Esophagus mucosa (tissue), 1 donor: ENCODE measurements around the gene OCLN. TPM values are rescaled to one million over a fixed set of nuclear protein-coding genes. Genes with fewer than 3 reads are reported as not detected.
"Not testable (repeated sequence)": the region's sequence is repeated elsewhere in the genome, so short reads cannot be mapped to it uniquely, and the experiment has no call there.

Experiments
- ATAC-seq: fragments of 200-7000 bp; cut with Tn5 transposase; one replicate; pipeline ENCODE4 v1.9.1; 2020
- total RNA-seq: library from RNA; stranded (reverse); gene quantifications from one replicate; pipeline ENCODE4 v1.2.4, GENCODE V29; 2023
- donor health status: DM: yes; HTN: yes; CAD: no.

OCLN gene, protein sequence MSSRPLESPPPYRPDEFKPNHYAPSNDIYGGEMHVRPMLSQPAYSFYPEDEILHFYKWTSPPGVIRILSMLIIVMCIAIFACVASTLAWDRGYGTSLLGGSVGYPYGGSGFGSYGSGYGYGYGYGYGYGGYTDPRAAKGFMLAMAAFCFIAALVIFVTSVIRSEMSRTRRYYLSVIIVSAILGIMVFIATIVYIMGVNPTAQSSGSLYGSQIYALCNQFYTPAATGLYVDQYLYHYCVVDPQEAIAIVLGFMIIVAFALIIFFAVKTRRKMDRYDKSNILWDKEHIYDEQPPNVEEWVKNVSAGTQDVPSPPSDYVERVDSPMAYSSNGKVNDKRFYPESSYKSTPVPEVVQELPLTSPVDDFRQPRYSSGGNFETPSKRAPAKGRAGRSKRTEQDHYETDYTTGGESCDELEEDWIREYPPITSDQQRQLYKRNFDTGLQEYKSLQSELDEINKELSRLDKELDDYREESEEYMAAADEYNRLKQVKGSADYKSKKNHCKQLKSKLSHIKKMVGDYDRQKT
- total RNA-seq: 58.1 TPM

DNA sequence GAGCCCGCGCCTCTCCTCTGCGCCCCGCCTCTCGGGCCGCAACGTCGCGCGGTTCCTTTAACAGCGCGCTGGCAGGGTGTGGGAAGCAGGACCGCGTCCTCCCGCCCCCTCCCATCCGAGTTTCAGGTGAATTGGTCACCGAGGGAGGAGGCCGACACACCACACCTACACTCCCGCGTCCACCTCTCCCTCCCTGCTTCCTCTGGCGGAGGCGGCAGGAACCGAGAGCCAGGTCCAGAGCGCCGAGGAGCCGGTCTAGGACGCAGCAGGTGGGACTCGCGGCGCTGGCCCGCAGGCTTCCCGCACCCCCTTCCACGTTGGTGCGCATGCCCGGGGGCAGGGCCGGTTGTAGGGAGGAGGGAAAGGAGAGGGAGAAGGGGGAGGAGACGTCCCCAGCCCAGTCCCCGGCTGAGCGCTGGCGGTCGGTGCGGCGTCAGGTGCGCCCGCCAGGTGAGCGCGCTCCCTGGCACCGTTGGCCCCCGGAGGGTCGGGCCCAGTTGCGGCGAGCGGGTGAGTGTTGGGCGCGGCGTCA lies at the start of gene OCLN:
Gene OCLN, plus strand, starts transcription at position 400 of the 532 bp plus-strand sequence. CDS start 11,455 bp downstream, outside the sequence.
- peak; percentile 88 for ATAC-seq

DNA sequence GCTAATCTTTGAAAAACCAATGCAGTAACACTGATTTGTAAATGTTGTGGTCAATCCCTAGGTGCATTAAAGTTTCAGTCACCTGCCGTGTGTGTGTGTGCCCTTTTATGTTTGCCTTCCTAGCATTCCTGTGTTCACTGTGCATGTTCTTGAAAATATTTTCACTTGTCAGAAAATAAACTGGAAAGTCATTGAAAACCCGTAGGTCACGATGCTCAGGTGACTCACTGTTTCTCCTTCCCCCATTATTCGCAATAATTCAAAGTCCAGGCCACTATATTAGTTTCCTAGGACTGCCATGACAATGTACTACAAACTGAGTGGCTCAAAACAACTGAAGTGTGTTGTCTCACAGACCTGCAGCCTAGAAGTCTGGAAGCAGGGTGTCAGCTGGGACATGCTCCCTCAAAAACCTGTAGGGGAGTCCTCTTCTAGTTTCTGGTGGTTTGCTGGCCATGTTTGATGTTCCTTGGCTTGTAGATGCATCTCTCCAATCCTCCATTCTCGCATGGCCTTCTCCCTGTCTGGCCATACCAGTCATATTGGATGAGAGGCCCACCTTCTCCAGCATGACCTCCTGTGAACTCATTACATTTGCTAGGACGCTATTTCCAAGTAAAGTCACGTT lies 48.3 kb upstream of the OCLN start:
- ATAC-seq: no peak

DNA sequence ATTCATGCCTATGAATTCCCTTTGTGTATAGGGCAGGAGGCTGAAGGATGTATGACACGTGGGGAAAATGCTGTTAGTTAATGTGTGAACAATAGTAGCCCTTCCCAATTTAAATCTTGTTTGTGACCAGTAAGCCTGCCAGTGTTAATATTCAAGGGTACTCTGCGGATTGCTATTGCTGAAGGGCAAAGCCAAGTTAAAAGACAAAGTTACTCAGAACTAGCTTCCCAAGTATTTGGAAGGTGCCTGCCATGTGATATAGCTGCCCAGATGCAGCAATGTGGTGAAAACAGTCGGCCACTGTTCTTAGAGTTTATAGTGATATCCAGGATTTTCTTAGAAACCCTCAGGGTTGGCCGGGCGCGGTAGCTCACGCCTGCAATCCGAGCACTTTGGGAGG lies 43.1 kb upstream of the OCLN start:
- no peak for ATAC-seq

DNA sequence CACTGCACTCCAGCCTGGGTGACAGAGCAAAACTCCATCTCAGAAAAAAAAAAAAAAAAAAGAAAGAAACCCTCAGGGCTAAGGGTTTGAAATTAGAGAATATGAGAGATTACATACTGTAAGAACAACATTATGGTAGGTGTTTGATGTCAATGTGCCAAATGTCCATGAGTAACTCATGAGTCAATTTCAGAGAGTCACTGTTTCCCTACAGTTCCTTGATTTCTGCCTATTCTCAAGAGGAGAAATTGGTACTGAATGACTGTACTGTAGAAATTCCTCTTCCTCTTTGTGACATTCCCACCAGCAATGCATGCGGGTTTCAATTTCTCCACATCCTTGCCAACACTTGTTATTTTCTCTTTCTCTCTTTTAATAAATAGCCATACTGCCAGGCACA lies 42.5 kb upstream of the OCLN start:
- peak; percentile 90 for ATAC-seq

DNA sequence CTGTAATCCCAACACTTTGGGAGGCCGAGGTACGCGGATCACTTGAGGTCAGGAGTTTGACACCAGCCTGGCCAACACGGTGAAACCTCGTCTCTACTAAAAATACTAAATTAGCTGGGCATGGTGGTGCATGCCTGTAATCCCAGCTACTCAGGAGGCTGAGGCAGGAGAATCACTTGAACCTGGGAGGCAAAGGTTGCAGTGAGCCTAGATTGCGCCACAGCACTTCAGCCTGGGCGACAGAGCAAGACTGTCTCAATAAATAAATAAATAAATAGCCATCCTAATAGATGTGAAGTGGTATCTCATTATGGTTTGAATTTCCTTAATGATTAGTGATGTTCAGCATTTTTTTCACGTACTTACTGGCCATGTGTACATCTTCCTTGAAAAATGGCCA lies 42.1 kb upstream of the OCLN start:
- not testable (repeated sequence) for ATAC-seq

DNA sequence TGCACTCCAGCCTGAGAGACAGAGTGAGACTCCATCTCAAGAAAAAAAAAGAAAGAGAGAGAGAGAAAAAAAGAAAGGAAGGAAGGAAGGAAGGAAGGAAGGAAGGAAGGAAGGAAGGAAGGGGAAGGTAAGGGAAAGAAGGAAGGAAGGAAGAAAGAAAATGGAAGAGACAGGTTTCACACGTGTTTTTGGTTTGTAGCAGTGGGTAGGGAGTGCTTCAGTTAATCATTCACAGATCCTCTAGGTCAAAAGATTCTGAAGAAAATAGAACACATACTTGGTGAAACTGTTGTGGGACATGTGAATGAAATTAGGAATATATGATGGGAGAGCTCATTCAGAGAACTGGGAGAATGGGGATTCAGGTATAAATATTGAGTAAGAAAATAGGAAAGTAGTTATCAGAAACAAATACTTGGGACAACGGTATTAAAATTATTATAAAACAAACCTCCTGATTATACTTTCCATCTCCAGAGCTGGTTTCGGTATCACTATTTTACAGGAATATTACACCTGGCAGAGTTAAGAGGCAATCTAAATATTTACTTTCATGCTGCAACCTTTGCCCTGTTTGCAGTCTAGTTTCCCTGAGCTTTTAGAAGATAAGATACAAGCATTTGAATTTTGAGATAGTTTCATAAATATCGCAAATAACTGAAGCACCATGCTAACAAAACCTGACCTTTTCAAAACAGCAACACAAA lies 40.5 kb upstream of the OCLN start:
- ATAC-seq: no peak

DNA sequence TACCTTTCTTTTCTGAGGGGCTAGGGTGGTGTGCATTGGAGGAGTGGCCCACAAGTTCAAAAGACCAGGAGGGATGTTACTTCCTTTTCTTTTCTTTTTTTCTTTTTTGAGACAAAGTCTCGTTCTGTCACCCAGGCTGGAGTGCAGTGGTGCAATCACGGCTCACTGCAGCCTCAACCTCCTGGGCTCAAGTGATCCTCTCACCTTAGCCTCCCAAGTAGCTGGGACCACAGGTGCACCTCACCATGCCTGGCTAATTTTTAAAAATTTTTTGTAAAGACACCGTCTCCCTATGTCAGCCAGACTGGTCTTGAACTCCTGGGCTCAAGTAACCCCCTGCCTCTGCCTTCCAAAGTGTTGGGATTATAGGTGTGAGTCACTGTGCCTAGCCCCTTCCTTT lies 39.1 kb upstream of the OCLN start:
- not testable (repeated sequence) for ATAC-seq

DNA sequence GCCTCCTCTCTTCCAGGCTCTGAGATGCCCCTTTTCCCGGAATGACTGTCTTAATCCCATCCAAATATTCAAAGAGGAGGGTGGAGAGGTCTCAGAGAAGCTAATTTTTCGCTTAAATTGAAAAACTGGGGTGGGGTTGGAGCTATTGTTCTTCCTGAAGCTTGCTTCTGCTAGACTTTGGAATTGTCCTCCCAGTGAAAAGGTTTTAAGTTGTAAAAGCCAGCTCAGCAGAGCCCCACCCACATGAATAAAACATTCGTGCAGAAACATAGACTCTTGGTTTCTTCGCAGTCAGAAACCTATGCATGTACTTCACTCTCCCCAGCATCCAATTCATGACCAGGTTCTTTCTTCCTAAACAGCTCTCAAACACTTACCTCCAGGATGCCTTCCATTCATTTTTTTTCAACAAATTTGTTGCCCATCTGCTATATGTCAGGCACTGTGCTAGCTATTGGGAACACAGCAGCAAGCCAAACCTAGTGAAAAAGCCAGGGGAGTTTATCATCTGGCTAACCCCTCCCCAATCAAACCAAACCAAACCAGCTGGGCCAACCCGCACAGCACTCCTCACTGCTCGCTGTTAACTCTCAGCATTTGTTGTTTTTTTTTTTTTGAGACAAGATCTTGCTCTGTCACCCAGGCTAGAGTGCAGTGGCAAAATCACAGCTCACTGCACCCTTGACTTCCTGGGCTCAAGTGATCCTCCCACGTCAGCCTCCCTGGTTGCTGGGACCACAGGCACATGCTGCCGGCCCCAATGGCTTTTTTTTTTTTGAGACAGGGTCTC lies 37.9 kb upstream of the OCLN start:
- ATAC-seq: peak; percentile 48

DNA sequence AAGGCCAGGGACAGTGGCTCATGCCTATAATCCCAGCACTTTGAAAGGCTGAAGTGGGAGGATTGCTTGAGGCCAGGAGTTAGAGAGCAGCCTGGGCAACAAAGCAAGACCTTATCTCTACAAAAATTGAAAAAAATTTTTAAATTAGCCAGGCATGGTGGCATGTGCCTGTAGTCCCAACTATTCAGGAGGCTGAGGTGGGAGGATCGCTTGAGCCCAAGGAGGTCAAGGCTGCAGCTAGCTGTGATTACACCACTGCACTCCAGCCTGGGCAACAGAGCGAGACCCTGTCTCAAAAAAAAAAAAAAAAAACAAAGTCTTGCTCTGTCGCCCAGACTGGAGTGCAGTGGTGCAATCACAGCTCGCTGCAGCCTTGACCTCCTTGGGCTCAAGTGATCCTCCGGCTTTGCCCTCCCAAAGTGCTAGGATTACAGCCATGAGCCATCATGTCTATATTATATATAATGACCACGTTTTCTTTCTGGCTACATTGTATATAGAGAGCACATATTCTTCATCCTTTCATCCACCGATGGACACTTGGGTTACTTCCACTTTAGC lies 37.1 kb upstream of the OCLN start:
- not testable (repeated sequence) for ATAC-seq

DNA sequence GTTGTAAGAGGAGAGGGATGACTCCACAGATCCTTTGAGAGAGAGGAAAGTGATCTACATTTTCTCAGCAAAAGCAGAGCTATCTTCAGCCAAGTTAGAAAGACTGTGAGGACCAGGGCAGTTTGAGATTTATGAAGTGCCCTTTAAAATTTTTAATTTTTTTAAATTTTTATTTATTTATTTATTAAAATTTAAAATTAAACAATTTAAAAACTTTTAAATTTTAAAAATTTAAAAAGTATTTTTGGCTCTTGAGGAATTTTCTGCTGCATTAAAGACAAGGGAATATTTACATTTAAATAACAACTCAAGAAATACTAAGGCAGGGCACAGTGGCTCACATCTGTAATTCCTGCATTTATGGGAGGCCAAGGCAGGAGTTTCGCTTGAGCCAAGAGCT lies 30.4 kb upstream of the OCLN start:
- no peak for ATAC-seq

DNA sequence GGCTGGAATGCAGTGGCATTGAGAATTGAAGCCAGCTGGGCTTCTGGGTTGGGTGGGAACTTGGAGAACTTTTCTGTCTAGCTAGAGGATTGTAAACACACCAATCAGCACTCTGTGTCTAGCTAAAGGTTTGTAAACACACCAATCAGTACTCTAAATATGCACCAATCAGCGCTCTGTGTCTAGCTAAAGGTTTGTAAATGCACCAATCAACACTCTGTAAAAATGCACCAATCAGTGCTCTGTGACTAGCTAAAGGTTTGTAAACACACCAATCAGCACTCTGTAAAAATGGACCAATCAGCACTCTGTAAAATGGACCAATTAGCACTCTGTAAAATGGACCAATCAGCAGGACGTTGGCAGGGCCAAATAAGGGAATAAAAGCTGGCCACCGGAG lies 26.2 kb upstream of the OCLN start:
- ATAC-seq: not testable (repeated sequence)

DNA sequence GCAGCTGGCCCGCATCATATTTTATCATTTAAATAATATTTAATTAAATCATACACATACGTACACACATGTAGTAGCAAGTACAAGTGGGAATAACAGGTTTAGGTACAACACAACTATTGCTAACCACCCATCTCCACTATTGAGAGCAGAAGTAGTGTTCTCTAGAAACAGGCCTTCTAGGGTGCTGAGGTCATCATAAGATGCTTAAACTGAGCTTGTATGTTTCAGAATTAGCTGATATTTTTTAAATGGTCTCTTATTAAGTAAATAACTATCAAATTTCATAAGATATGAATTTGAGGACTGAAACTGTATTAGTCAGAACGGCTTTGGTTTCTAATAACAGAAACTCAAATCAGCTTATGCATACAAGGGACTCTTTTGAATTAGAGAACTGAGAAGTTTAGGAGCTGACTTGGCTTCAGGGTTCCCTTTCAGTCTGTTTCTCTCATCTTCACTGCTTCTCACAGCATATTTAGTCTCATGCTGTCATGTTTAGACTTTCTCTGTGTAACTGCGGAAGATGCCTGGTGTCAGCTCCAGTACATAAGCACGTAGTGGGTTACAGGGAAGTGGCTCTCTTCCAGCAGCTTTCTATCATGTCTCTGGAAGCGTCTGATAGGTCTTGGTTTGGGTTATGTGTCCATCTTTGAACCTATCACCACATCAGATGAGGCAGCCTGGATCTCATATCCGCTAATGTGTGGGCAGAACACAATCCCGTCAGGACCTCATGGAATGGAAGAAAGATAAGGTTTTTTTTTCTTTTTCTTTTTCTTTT lies 25.0 kb upstream of the OCLN start:
- ATAC-seq: no peak

DNA sequence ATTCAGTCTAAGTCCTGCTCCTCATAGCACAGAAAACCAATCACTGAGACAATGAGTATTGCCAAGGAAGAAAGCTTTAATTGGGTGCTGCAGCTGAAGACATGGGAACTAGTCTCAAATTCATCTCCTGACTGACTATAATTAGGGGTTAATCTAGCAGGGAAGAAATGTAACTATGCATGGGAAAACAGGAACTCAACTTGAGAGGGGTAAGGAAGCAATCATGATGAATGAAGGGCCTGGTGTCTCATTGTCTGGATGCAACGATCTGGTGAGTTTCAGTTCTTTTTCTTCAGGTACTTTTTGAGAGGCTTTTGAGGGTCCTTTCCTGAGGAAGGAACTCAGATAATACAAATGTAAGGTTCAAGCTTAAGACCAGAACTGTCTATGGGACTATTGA lies 24.0 kb upstream of the OCLN start:
- ATAC-seq: no peak

DNA sequence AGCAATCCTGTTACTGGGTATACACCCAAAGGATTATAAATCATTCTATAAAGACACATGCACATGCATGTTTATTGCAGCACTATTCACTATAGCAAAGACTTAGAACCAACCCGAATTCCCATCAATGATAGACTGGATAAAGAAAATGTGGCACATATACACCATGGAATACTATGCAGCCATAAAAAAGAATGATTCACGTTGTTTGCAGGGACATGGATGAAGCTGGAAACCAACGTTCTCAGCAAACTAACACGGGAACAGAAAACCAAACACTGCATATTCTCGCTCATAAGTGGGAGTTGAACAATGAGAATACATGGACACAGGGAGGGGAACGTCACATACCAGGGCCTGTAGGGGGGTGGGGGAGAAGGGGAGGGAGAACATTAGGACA lies 21.1 kb upstream of the OCLN start:
- ATAC-seq: not testable (repeated sequence)

DNA sequence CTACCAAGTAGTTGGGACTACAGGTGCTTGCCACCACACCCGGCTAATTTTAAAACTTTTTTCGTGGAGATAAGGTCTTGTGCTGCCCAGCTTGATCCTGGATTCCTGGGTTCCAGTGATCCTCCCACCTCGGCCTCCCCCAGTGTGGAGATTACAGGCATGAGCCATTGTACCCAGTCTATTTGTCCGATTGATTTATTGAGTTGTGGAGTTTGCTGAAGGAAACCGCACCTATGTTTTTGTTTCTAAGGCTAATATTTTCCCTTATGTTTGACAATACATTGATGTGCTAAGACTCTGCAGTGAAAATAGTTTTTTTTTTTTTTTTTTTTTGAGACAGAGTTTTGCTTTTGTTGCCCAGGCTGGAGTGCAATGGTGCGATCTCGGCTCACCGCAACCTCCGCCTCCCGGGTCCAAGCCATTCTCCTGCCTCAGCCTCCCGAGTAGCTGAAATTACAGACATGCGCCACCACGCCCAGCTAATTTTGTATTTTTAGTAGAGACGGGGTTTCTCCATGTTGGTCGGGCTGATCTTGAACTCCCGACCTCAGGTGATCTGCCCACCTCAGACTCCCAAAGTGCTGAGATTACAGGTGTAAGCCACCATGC lies 20.0 kb upstream of the OCLN start:
- not testable (repeated sequence) for ATAC-seq

DNA sequence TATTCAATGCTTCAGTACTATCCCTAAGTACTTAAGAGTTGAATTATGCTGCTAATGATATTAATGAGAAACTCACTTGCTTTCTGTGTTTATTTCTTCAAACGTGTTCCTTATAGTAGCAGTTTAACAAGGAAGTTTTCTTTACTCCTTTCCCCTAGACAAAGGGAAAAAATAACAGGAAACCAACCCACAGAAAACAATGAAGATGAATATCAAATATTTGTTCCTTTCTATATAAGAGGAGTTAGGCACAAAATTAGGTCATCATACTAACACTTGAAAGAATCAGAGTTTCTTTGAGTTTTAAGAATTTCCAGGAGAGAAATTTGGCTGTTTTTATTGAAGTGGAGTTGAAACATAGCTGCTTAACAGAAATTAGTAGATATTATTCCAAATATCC lies 15.4 kb upstream of the OCLN start:
- ATAC-seq: no peak

DNA sequence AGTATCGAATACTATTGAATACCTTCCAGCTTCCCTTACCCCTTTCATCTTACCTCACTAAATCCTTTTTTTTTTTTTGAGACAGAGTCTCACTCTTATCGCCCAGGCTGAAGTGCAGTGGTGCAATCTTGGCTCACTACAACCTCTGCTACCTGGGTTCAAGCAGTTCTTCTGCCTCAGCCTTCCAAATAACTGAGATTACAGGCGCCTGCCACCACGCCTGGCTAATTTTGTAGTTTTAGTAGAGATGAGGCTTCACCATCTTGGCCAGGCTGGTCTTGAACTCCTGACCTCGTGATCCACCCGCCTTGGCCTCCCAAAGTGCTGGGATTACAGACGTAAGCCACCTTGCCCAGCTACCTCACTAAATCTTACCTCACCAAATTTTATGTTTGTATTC lies 14.3 kb upstream of the OCLN start:
- ATAC-seq: not testable (repeated sequence)

DNA sequence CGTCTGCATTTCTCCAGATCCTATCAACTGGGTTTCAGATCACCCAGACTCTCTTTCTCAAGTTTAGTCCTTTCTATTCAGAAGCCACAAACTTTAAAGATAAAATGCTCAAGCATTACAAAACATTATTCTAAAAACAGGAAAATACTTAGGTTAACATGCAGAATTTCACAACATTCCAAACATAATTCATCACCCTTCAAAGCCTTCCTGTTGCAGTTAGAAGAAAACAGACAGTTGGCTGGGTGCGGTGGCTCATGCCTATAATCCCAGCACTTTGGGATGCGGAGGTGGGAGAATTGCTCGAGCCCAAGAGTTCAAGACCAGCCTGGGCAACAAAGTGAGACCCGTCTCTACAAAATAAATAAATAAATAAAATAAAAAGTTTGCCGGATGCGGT lies 7.7 kb upstream of the OCLN start:
- no peak for ATAC-seq

DNA sequence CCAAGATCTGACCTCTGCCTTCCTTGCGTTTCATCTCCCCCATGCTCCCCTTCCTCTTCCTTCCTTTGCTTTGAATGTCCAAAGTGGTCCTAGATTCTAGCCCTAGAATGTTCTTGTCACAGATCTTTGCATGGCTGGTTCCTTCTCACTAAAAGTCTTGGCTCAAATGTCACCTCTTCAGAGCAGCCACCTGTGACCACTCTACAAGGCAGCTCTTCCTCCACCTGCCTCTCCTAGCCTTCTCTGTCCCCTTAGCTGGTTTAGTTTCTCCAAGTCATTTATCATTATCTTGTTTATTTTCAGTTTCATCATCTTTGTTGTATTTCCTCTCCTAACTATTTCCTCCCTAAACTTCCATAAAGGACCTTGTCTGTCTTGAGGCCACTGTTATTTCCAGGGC lies 7.1 kb upstream of the OCLN start:
- no peak for ATAC-seq

DNA sequence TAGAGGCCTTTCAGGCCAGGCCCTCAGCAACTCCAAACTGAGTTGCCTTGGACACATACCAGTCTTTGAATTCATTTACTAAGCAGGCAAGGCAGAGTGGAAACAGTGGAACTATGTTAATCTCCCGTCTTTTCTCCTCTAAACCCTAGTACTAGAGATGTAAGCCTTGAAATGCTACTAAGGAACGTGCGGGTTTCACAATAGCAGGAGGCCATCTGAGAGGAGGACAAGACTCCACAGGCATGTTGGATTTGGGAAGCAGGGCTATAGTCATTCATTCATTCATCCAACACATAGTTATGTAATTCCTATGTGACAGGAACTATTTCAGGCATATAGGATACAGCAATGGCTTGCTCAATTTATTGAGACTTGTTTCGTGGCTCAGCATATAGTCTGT lies 3.3 kb upstream of the OCLN start:
- peak; percentile 51 for ATAC-seq

DNA sequence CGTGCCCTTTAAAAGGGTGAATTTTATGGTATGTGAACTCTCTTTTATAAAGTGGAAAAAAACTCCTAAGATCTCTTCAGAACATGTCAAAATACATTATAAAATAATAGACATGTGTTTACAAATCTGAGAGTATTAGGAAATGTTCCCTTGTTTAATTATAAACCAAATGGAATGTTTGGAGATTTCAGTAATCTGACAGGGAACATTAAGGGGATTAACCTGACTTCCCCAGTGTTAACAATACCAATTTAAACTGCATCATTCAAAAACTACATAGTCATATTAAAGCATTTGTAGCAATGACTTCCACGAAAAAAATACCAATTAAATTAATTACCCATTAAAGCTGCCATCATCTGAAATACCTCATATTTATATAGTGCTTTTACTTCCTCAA lies 1.6 kb upstream of the OCLN start:
- ATAC-seq: no peak
